ENCODE measurements around the gene PHF21B. TPM values are rescaled to one million over a fixed set of nuclear protein-coding genes. Genes with fewer than 3 reads are reported as not detected.

Gene PHF21B
- total RNA-seq, 1 experiment from 2014 or later, result not detected

GRCh38 chr22:44881624-44882023 lies 128.2 kb downstream of the PHF21B start:
- Mint-ChIP-seq H3K27me3 (ENCODE audit: unreplicated experiment) (peaks cover 53% of the 10 kb centered on the region), H3K4me1 (ENCODE audit: low read depth, unreplicated experiment) (no peaks in the 10 kb centered on the region), H3K27ac (ENCODE audit: unreplicated experiment) (no peak overlapping the region), H3K36me3 (ENCODE audit: insufficient read depth, unreplicated experiment) (peaks cover 8% of the 10 kb centered on the region), H3K9me3 (ENCODE audit: low read depth, unreplicated experiment) (peaks cover 2% of the 10 kb centered on the region), H3K4me3 (ENCODE audit: low read depth, unreplicated experiment) (no peak overlapping the region)
- DNase-seq, result no peak
- CTCF ChIA-PET, result no interaction called here
- BruUV-seq (replicated peaks), result no TSS peak
- TF ChIP-seq CTCF (IDR thresholded peaks at IDR 0.05; ENCODE audit: unreplicated experiment), result no peak
- intact Hi-C loops (cut with micrococcal nuclease; ENCODE audit: unreplicated experiment), result no loop called here

- no TSS peak for BruUV-seq (replicated peaks)
Measured at GRCh38 chr22:44880610-44881290, 129.1 kb downstream of the PHF21B start.

GRCh38 chr22:44879301-44879680 lies 130.5 kb downstream of the PHF21B start:
- Mint-ChIP-seq H3K9me3 (ENCODE audit: low read depth, unreplicated experiment) (peaks cover 3% of the 10 kb centered on the region), H3K27me3 (ENCODE audit: unreplicated experiment) (peaks cover 41% of the 10 kb centered on the region), H3K4me1 (ENCODE audit: low read depth, unreplicated experiment) (no peaks in the 10 kb centered on the region), H3K4me3 (ENCODE audit: low read depth, unreplicated experiment) (no peak overlapping the region), H3K27ac (ENCODE audit: unreplicated experiment) (no peak overlapping the region), H3K36me3 (ENCODE audit: insufficient read depth, unreplicated experiment) (peaks cover 8% of the 10 kb centered on the region)
- intact Hi-C loops (cut with micrococcal nuclease; ENCODE audit: unreplicated experiment), result no loop called here
- BruUV-seq (replicated peaks), result no TSS peak
- DNase-seq, result no peak
- no peak for TF ChIP-seq CTCF (IDR thresholded peaks at IDR 0.05; ENCODE audit: unreplicated experiment)
- CTCF ChIA-PET, result interaction anchor here (1.3 kb wide), 1 partner anchor 194 kb away, joined by 3 read pairs; no protein-coding TSS in a partner anchor

More at GRCh38 chr22:44880610-44881290, 129.1 kb downstream of the PHF21B start:
- CTCF ChIA-PET, result interaction anchor here (0.6 kb wide), 1 partner anchor 262 kb away, joined by 4 read pairs; no protein-coding TSS in a partner anchor
- TF ChIP-seq CTCF (IDR thresholded peaks at IDR 0.05; ENCODE audit: unreplicated experiment), result no peak
- no peaks in the 10 kb centered on the region for H3K4me1 Mint-ChIP-seq (ENCODE audit: low read depth, unreplicated experiment)
- no peak overlapping the region for H3K27ac Mint-ChIP-seq (ENCODE audit: unreplicated experiment)
- H3K9me3 Mint-ChIP-seq (ENCODE audit: low read depth, unreplicated experiment), result peaks cover 3% of the 10 kb centered on the region
- no peak overlapping the region for H3K4me3 Mint-ChIP-seq (ENCODE audit: low read depth, unreplicated experiment)
- peaks cover 44% of the 10 kb centered on the region for H3K27me3 Mint-ChIP-seq (ENCODE audit: unreplicated experiment)
- DNase-seq, result no peak
- H3K36me3 Mint-ChIP-seq (ENCODE audit: insufficient read depth, unreplicated experiment), result peaks cover 8% of the 10 kb centered on the region
- intact Hi-C loops (cut with micrococcal nuclease; ENCODE audit: unreplicated experiment), result no loop called here

GRCh38 chr22:44878483-44879300 lies 131.1 kb downstream of the PHF21B start:
- Mint-ChIP-seq H3K36me3 (ENCODE audit: insufficient read depth, unreplicated experiment) (peaks cover 8% of the 10 kb centered on the region), H3K4me3 (ENCODE audit: low read depth, unreplicated experiment) (no peak overlapping the region), H3K4me1 (ENCODE audit: low read depth, unreplicated experiment) (no peaks in the 10 kb centered on the region), H3K9me3 (ENCODE audit: low read depth, unreplicated experiment) (peaks cover 3% of the 10 kb centered on the region), H3K27ac (ENCODE audit: unreplicated experiment) (no peak overlapping the region), H3K27me3 (ENCODE audit: unreplicated experiment) (peaks cover 41% of the 10 kb centered on the region)
- no peak for DNase-seq
- no TSS peak for BruUV-seq (replicated peaks)
- intact Hi-C loops (cut with micrococcal nuclease; ENCODE audit: unreplicated experiment), result no loop called here
- CTCF ChIA-PET, result interaction anchor here (1.3 kb wide), 1 partner anchor 194 kb away, joined by 3 read pairs; no protein-coding TSS in a partner anchor
- TF ChIP-seq CTCF (IDR thresholded peaks at IDR 0.05; ENCODE audit: unreplicated experiment), result no peak

Data from Calu3 (cell line).